ENCODE measurements around the gene SLC16A10. TPM values are rescaled to one million over a fixed set of nuclear protein-coding genes. Genes with fewer than 3 reads are reported as not detected.

The SLC16A10 gene
- total RNA-seq, 3 donors from 2014 or later, result 4.1 to 6.0 (median 5.8) TPM

- Mint-ChIP-seq H3K9me3 (no peaks in the 10 kb centered on the region), H3K4me1 (ENCODE audit: low read depth) (no peaks in the 10 kb centered on the region), H3K27me3 (ENCODE audit: low read depth) (peaks cover 2% of the 10 kb centered on the region), H3K36me3 (ENCODE audit: insufficient read depth) (no peaks in the 10 kb centered on the region), H3K4me3 (no peak overlapping the region)
- ATAC-seq, result no peak
- no peak for DNase-seq
Observed at GRCh38 chr6:111219785-111220184, 132.5 kb downstream of the SLC16A10 start.

DNA sequence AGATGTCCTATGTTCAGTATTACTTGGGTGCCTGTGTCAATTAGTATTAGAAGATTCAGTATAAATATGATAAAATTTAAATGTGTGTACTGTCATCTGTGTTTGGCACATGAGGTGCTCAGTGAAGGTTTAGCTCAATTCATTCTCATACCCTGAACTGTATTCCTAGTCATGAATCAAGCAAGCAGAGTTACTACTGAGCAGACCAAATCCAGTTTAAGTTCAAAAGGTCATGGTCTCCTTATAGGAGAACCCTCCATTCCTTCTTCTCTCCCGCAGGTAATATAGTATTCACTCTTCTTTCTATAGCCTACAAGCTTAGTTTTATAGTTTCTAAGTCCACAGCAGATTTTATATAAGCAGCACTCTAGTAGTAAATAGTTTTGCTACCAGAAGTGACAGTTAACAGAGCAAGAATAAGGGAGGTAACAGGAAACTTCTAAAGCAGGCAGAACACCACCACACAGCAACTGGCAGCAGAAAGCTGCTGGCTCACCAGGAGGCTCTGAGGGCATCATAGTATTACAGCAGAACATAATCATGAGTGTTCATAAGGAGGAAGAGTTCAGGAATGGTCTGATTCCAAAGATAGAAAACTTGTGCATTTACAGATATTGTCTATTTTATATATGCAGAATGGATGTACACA lies 133.2 kb downstream of the SLC16A10 start:
- H3K9me3 Mint-ChIP-seq, result no peaks in the 10 kb centered on the region
- H3K36me3 Mint-ChIP-seq (ENCODE audit: insufficient read depth), result no peaks in the 10 kb centered on the region
- peaks cover 2% of the 10 kb centered on the region for H3K27me3 Mint-ChIP-seq (ENCODE audit: low read depth)
- H3K4me3 Mint-ChIP-seq, result no peak overlapping the region
- ATAC-seq (no peak), DNase-seq (no peak)
- H3K4me1 Mint-ChIP-seq (ENCODE audit: low read depth), result no peaks in the 10 kb centered on the region

- no peaks in the 10 kb centered on the region for H3K36me3 Mint-ChIP-seq (ENCODE audit: insufficient read depth)
Observed at GRCh38 chr6:111221804-111222203, 134.5 kb downstream of the SLC16A10 start.

DNA sequence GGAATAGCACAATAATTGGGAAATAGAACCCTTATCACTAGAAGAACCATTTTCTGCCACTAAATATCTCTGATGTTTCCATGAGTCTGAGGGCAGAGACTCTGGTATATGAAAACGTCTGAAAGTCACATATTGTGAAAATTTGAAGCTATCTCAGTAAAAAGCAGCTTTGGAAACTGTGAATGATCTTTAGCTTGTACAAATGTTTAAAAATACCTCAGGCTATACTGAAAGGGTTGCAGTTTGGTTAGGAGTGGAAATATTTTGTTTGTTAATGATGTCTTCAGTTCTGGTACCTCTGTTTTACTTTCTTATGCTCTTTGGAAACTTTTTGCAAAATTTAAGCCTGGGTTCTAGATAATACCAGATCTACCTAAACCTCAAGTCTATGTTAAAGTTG lies 135.0 kb downstream of the SLC16A10 start:
- H3K4me1 Mint-ChIP-seq (ENCODE audit: low read depth), result no peaks in the 10 kb centered on the region
- no peak for ATAC-seq
- H3K27me3 Mint-ChIP-seq (ENCODE audit: low read depth), result peaks cover 2% of the 10 kb centered on the region
- no peak for DNase-seq
- no peaks in the 10 kb centered on the region for H3K36me3 Mint-ChIP-seq (ENCODE audit: insufficient read depth)
- no peaks in the 10 kb centered on the region for H3K9me3 Mint-ChIP-seq
- H3K4me3 Mint-ChIP-seq, result no peak overlapping the region

More at GRCh38 chr6:111221804-111222203, 134.5 kb downstream of the SLC16A10 start:
- Mint-ChIP-seq H3K4me1 (ENCODE audit: low read depth) (no peaks in the 10 kb centered on the region), H3K4me3 (no peak overlapping the region), H3K27me3 (ENCODE audit: low read depth) (peaks cover 2% of the 10 kb centered on the region), H3K9me3 (no peaks in the 10 kb centered on the region)
- ATAC-seq (no peak), DNase-seq (no peak)

GRCh38 chr6:111228094-111228493 lies 140.8 kb downstream of the SLC16A10 start:
- Mint-ChIP-seq H3K36me3 (ENCODE audit: insufficient read depth) (no peaks in the 10 kb centered on the region), H3K9me3 (no peaks in the 10 kb centered on the region), H3K4me3 (no peak overlapping the region), H3K27me3 (ENCODE audit: low read depth) (no peaks in the 10 kb centered on the region), H3K4me1 (ENCODE audit: low read depth) (no peaks in the 10 kb centered on the region)
- ATAC-seq (no peak), DNase-seq (no peak)

DNA sequence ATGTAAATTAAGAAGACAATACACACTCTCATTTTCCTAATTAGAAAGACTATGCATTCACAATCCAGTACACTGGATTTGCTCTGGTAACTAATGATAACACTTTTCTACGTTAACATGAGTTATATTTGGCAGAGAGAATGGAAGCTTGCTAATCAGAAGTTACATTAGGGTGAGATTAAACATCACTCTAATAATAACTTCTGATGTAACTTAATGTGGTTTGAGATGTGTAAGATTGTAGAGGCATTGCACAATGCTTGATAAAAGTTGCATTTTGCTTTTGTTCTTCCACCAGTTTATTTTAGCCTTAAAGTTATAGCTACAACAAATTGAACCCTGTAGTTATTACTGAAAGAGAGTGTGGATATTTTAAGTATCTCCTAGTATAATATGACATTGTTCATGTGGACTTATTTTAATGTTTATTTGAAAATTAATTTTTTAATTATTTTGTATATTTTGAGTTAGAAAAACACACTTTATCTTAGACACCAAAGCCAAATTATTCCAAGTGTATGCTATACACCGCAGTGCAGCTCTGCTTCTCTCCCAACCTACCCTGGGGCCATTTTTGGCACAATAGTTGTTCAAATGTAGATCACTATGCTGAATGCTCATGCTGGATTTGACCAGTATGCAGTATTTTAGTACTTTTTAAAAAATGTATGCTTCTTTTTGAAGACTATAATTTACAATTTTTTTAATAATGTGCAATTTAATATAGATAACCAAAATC lies 143.2 kb downstream of the SLC16A10 start:
- ATAC-seq, result no peak

GRCh38 chr6:111231090-111231459 lies 143.8 kb downstream of the SLC16A10 start:
- no peaks in the 10 kb centered on the region for H3K4me1 Mint-ChIP-seq (ENCODE audit: low read depth)
- H3K36me3 Mint-ChIP-seq (ENCODE audit: insufficient read depth), result no peaks in the 10 kb centered on the region

More for the DNA sequence above, 143.2 kb downstream of the SLC16A10 start:
- Mint-ChIP-seq H3K4me1 (ENCODE audit: low read depth) (no peaks in the 10 kb centered on the region), H3K9me3 (no peaks in the 10 kb centered on the region), H3K4me3 (no peak overlapping the region), H3K36me3 (ENCODE audit: insufficient read depth) (no peaks in the 10 kb centered on the region), H3K27me3 (ENCODE audit: low read depth) (no peaks in the 10 kb centered on the region)
- DNase-seq, result no peak

GRCh38 chr6:111237852-111238251 lies 150.5 kb downstream of the SLC16A10 start:
- no peak overlapping the region for H3K4me3 Mint-ChIP-seq
- ATAC-seq, result no peak
- H3K9me3 Mint-ChIP-seq, result no peaks in the 10 kb centered on the region

More at GRCh38 chr6:111231090-111231459, 143.8 kb downstream of the SLC16A10 start:
- ATAC-seq, result no peak
- DNase-seq, result no peak
- no peak overlapping the region for H3K4me3 Mint-ChIP-seq
- H3K27me3 Mint-ChIP-seq (ENCODE audit: low read depth), result no peaks in the 10 kb centered on the region
- H3K9me3 Mint-ChIP-seq, result no peaks in the 10 kb centered on the region

DNA sequence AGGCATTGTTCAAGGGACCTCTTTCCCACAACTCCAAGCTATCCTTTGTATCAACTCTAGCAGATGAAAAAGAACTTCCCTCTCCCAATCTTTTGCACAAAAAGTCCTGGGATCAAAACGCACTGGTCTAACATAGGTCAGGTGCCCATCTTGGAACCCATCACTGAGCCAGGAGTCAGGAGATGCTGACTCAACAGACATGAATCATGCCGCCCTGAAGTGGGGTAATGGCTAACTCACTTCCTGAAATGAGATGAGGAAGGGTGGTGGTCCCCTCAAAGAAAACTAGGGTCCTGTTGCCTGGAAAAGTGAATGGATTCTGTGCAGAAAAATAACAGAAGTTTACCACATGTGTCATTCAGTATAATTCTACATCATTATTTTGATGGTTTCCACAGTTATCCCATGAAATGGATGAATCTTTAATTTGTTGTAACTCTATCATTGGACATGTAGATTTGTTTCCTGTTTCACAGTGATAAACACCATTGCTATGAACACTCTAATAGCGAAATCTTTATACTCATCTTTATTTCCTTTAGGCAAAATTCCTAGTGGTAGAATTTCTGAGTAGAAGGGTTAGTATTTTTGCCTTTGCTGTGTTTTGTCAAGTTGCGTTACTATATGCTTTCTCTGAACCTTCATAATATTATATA lies 151.3 kb downstream of the SLC16A10 start:
- no peaks in the 10 kb centered on the region for H3K27me3 Mint-ChIP-seq (ENCODE audit: low read depth)
- no peak for DNase-seq
- no peaks in the 10 kb centered on the region for H3K4me1 Mint-ChIP-seq (ENCODE audit: low read depth)
- ATAC-seq, result no peak
- no peaks in the 10 kb centered on the region for H3K9me3 Mint-ChIP-seq
- no peaks in the 10 kb centered on the region for H3K36me3 Mint-ChIP-seq (ENCODE audit: insufficient read depth)
- H3K4me3 Mint-ChIP-seq, result no peak overlapping the region

More at GRCh38 chr6:111237852-111238251, 150.5 kb downstream of the SLC16A10 start:
- Mint-ChIP-seq H3K36me3 (ENCODE audit: insufficient read depth) (no peaks in the 10 kb centered on the region), H3K27me3 (ENCODE audit: low read depth) (no peaks in the 10 kb centered on the region), H3K4me1 (ENCODE audit: low read depth) (no peaks in the 10 kb centered on the region)
- DNase-seq, result no peak

GRCh38 chr6:111239461-111239860 lies 152.2 kb downstream of the SLC16A10 start:
- no peaks in the 10 kb centered on the region for H3K4me1 Mint-ChIP-seq (ENCODE audit: low read depth)
- ATAC-seq, result no peak
- no peaks in the 10 kb centered on the region for H3K27me3 Mint-ChIP-seq (ENCODE audit: low read depth)
- H3K9me3 Mint-ChIP-seq, result no peaks in the 10 kb centered on the region
- no peak for DNase-seq
- H3K36me3 Mint-ChIP-seq (ENCODE audit: insufficient read depth), result no peaks in the 10 kb centered on the region
- H3K4me3 Mint-ChIP-seq, result no peak overlapping the region

DNA sequence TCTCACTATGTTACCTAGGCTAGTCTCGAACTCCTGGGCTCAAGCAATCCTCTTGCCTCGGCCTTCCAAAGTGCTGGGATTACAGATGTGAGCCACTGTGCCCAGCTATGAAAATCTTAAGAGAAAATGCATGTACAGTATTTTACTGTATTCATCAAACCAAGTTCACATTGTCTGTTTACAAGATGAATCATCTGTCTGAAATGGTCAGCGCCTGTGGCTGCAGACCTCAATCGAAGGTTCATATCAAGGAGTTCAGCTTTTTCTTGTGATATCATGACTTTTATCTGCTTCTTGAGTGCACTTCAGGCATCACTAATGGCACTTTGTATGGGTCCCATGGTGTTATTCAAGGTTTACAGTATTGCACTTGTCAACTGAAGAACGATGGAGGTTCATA lies 155.1 kb downstream of the SLC16A10 start:
- DNase-seq (no peak), ATAC-seq (no peak)
- no peaks in the 10 kb centered on the region for H3K27me3 Mint-ChIP-seq (ENCODE audit: low read depth)
- no peaks in the 10 kb centered on the region for H3K4me1 Mint-ChIP-seq (ENCODE audit: low read depth)
- H3K36me3 Mint-ChIP-seq (ENCODE audit: insufficient read depth), result no peaks in the 10 kb centered on the region
- H3K9me3 Mint-ChIP-seq, result no peaks in the 10 kb centered on the region
- no peak overlapping the region for H3K4me3 Mint-ChIP-seq

DNA sequence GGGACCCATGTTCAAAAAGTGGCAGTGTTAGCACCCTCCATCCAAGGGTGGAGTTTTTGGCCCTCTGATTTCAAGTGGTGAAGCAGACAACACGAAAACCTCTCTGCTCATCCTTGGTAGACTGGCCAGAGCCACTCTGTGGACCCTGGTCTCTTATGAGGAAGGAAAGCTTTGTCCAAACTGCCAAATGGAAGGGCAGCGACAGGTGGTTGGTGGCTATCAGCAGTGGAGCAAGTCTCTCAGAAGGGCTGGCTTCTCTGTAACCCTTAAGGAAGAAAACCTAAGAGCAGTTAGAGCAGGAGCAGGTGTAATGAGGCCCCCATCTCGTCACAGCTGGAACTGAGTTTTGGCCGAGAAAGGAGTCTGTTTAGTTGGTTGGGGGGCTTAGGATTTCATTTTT lies 155.8 kb downstream of the SLC16A10 start:
- ATAC-seq, result no peak
- no peak for DNase-seq
- no peaks in the 10 kb centered on the region for H3K4me1 Mint-ChIP-seq (ENCODE audit: low read depth)
- H3K27me3 Mint-ChIP-seq (ENCODE audit: low read depth), result no peaks in the 10 kb centered on the region
- no peak overlapping the region for H3K4me3 Mint-ChIP-seq
- no peaks in the 10 kb centered on the region for H3K36me3 Mint-ChIP-seq (ENCODE audit: insufficient read depth)
- no peaks in the 10 kb centered on the region for H3K9me3 Mint-ChIP-seq

DNA sequence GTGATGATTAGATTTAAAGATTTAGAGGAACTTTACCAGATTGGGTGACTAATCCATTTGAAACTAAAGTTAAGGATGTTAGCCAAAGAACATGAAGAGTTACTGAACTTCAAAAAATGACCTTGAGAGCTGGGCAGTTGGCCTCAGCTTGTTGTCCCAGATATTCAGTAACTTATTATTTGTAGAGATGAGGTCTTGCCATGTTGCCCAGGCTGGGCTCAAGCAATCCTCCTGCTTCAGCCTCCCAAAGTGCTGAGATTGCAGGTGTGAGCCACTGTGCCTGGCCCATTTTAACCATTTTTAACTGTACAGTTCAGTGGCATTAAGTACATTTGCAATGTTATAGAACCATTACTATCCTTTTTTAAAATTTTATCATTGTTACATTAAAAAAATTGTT lies 161.5 kb downstream of the SLC16A10 start:
- no peak for DNase-seq
- no peaks in the 10 kb centered on the region for H3K27me3 Mint-ChIP-seq (ENCODE audit: low read depth)
- H3K4me3 Mint-ChIP-seq, result no peak overlapping the region
- no peaks in the 10 kb centered on the region for H3K4me1 Mint-ChIP-seq (ENCODE audit: low read depth)
- H3K36me3 Mint-ChIP-seq (ENCODE audit: insufficient read depth), result no peaks in the 10 kb centered on the region
- ATAC-seq, result no peak
- no peaks in the 10 kb centered on the region for H3K9me3 Mint-ChIP-seq

DNA sequence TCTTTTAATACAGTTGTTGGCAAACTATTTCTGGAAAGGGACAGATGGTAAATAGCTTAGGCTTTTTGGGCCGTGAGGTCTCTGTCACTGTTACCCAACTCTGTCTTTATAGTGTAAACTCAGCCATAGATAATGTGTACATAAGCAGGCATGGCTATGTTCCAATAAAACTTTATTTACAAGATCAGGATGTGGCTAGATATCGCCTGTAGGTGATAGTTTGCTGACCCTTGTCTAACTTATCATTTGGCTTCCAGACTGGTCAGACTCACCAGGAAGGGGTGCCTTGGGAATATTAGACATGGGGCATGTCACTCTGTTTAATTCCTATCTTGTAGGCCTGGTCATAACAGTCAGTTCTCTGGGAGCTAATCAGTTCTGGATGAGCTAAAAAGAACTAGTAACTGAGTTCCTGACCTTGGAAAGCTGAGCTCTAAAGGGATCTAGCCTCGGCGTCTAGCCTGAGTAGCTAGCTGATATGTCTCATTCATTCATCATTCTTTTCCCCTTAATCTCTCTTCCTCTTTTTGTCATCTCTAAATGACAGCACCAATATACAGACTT lies 163.6 kb downstream of the SLC16A10 start:
- ATAC-seq, result no peak
- H3K9me3 Mint-ChIP-seq, result no peaks in the 10 kb centered on the region
- H3K4me3 Mint-ChIP-seq, result no peak overlapping the region
- H3K4me1 Mint-ChIP-seq (ENCODE audit: low read depth), result no peaks in the 10 kb centered on the region
- H3K27me3 Mint-ChIP-seq (ENCODE audit: low read depth), result peaks cover 5% of the 10 kb centered on the region
- no peak for DNase-seq
- no peaks in the 10 kb centered on the region for H3K36me3 Mint-ChIP-seq (ENCODE audit: insufficient read depth)
